Endothelial cell of umbilical vein (primary cell): ENCODE data around the gene CDK5RAP2. TPM values are rescaled to one million over a fixed set of nuclear protein-coding genes. Genes with fewer than 3 reads are reported as not detected.

Experiments
- BruUV-seq: library from RNA; stranded (reverse); fragments of 400-500 nt; replicated peaks from 2 replicates; lab custom pipeline; 2021; lab: Mats Ljungman, UMichigan
- CTCF ChIA-PET: fragments of 300-600, 350-600 bp; sonication (Branson Sonifier 250); formaldehyde crosslinking; loops from one replicate; lab custom pipeline; 2021; ENCODE audit warnings: antibody characterized with exemption, inconsistent platforms; lab: Charles Lee
- POLR2A ChIA-PET: fragments of 300-600, 350-600 bp; sonication (Branson Sonifier 250); formaldehyde crosslinking; loops from one replicate; lab custom pipeline; 2021; ENCODE audit warnings: antibody characterized with exemption, inconsistent platforms; lab: Charles Lee
- DNase-seq: peaks from one replicate; pipeline ENCODE4 v3.0.0-alpha.2; 2011; ENCODE audit warnings: low read depth, low spot score
- FAIRE-seq: peaks from 2 replicates; lab custom pipeline; 2011; peaks lifted over from hg19 to GRCh38; lab: Jason Lieb, UNC
- H2AFZ ChIP-seq: 2 replicates; pipeline ENCODE4 v1.6.0; 2012; ENCODE audit warnings: low read depth, low read length, control low read depth, inconsistent platforms
- H3K27ac ChIP-seq: 2 replicates; pipeline ENCODE4 v1.5.1; 2011; ENCODE audit warnings: low read depth, mild to moderate bottlenecking, control low read depth, low read length, moderate library complexity; ENCODE audit not compliant: insufficient read depth
- H3K27me3 ChIP-seq, 2 experiments: 2 replicates each; pipeline versions ENCODE4 v1.6.0 to v1.6.1; 2011; ENCODE audit warnings: low read length in 2 of 2, mixed read lengths in 1 of 2; ENCODE audit not compliant: control insufficient read depth in 2 of 2, insufficient read depth in 2 of 2
- H3K36me3 ChIP-seq, 2 experiments: 2 replicates in 1 of 2; 3 replicates in 1 of 2; pipeline ENCODE4 v1.5.1; 2011; ENCODE audit warnings: low read length in 2 of 2, mild to moderate bottlenecking in 1 of 2, moderate library complexity in 1 of 2; ENCODE audit not compliant: control insufficient read depth in 2 of 2, insufficient read depth in 2 of 2; ENCODE audit errors: extremely low read depth in 1 of 2
- H3K4me1 ChIP-seq: 3 replicates; pipeline ENCODE4 v1.5.1; 2011; ENCODE audit warnings: mild to moderate bottlenecking, low read length; ENCODE audit not compliant: control insufficient read depth, insufficient read depth; ENCODE audit errors: extremely low read depth
- H3K4me2 ChIP-seq: 2 replicates; pipeline ENCODE4 v1.6.1; 2011; ENCODE audit warnings: low read length, control low read depth, mixed read lengths; ENCODE audit not compliant: insufficient read depth
- H3K4me3 ChIP-seq, 3 experiments: fragments of 200-600 bp in 1 of 3; sonication (generic), shearing (Covaris generic) in 1 of 3; replicated peaks in 1 of 3; 2 replicates each; pipeline ENCODE4 v1.5.1; 2011 to 2016; ENCODE audit warnings: control low read depth in 3 of 3, low read length in 3 of 3, mild to moderate bottlenecking in 2 of 3, inconsistent platforms in 1 of 3, low read depth in 1 of 3, moderate library complexity in 1 of 3; ENCODE audit not compliant: insufficient read depth in 1 of 3
- H3K79me2 ChIP-seq: 2 replicates; pipeline ENCODE4 v1.6.0; 2012; ENCODE audit warnings: low read length, inconsistent platforms; ENCODE audit not compliant: control insufficient read depth, insufficient read depth
- H3K9ac ChIP-seq: replicated peaks from 2 replicates; pipeline ENCODE3; 2011; ENCODE audit warnings: low read length, control low read depth; ENCODE audit not compliant: insufficient read depth; ENCODE audit errors: extremely low read depth
- H3K9me1 ChIP-seq: replicated peaks from 3 replicates; pipeline ENCODE4 v1.6.0; 2011; ENCODE audit warnings: mild to moderate bottlenecking, low read length; ENCODE audit not compliant: control insufficient read depth, insufficient read depth; ENCODE audit errors: extremely low read depth
- H3K9me3 ChIP-seq: replicated peaks from 2 replicates; pipeline ENCODE4 v1.5.1; 2012; ENCODE audit warnings: low read length, inconsistent platforms; ENCODE audit not compliant: control insufficient read depth, insufficient read depth
- H4K20me1 ChIP-seq: replicated peaks from 2 replicates; pipeline ENCODE3; 2011; ENCODE audit warnings: mild to moderate bottlenecking, low read length; ENCODE audit not compliant: control insufficient read depth, insufficient read depth; ENCODE audit errors: extremely low read depth
- EZH2 ChIP-seq: IDR thresholded peaks from 2 replicates; pipeline ENCODE4 v1.6.1; 2012; ENCODE audit warnings: borderline replicate concordance, low read depth, mild to moderate bottlenecking, moderate library complexity, low read length, inconsistent platforms; ENCODE audit not compliant: severe bottlenecking
- FOS ChIP-seq: IDR thresholded peaks from 2 replicates; pipeline ENCODE4 v1.6.1; 2011; ENCODE audit warnings: mild to moderate bottlenecking, low read length, moderate library complexity, borderline replicate concordance; ENCODE audit not compliant: insufficient read depth
- GATA2 ChIP-seq: IDR thresholded peaks from 2 replicates; pipeline ENCODE4 v1.7.0; 2011; ENCODE audit warnings: low read depth, mild to moderate bottlenecking, moderate library complexity, mixed read lengths, low read length; ENCODE audit not compliant: insufficient read length, insufficient read depth
- JUN ChIP-seq: IDR thresholded peaks from 2 replicates; pipeline ENCODE4 v1.6.1; 2011; ENCODE audit warnings: borderline replicate concordance, low read depth; ENCODE audit not compliant: insufficient read length, insufficient read depth
- MAX ChIP-seq: IDR thresholded peaks from 2 replicates; pipeline ENCODE4 v1.6.1; 2011; ENCODE audit not compliant: insufficient read depth, insufficient read length
- MYC ChIP-seq: IDR thresholded peaks from one replicate; pipeline ENCODE4 v1.6.1; 2011; ENCODE audit warnings: mild to moderate bottlenecking, low read depth, low read length
- POLR2A ChIP-seq: IDR thresholded peaks from 2 replicates; pipeline ENCODE4 v1.6.1; 2012; ENCODE audit warnings: low read depth, mild to moderate bottlenecking, control low read depth, low read length
- POLR2AphosphoS5 ChIP-seq: IDR thresholded peaks from 2 replicates; pipeline ENCODE4 v1.6.1; 2012; ENCODE audit warnings: low read depth, mild to moderate bottlenecking, control low read depth, low read length, moderate library complexity; ENCODE audit not compliant: insufficient read depth
- dilution Hi-C: fragments of 300-500 bp; cut with MboI; formaldehyde crosslinking; loops from one replicate; pipeline ENCODE4 v1.15.0; 2019; ENCODE audit warnings: low sequenced_read_pairs; ENCODE audit not compliant: extremely low pct_ligation_motif_present
- intact Hi-C: fragments of 100-400 bp; cut with micrococcal nuclease; formaldehyde crosslinking; loops from one replicate; pipeline ENCODE4 v1.10.0; 2022
- polyA plus RNA-seq, 4 experiments: library from polyadenylated mRNA; depleted of rRNA in 3 of 4; stranded (reverse) in 3 of 4; unstranded in 1 of 4; fragments of >200 nt; gene quantifications; 2 replicates each; pipeline versions ENCODE4 v1.2.1 to v1.2.3, GENCODE V29; 2011 to 2012; ENCODE audit warnings: missing spikeins in 1 of 4
- total RNA-seq: library from RNA; stranded (reverse); gene quantifications from 2 replicates; pipeline ENCODE4 v1.2.3, GENCODE V29; 2021
- TF ChIP-seq, protein P1 (sequence below), 2 donors: IDR thresholded peaks; 1 replicate in 1 of 2; 2 replicates in 1 of 2; pipeline ENCODE4 v1.5.1; 2011; ENCODE audit warnings: low read length in 2 of 2, mild to moderate bottlenecking in 2 of 2, moderate library complexity in 2 of 2, control low read depth in 1 of 2, inconsistent platforms in 1 of 2, low read depth in 1 of 2; ENCODE audit not compliant: insufficient read depth in 1 of 2; ENCODE audit errors: extremely low read depth in 1 of 2

CDK5RAP2 gene
- total and polyA plus RNA-seq, 2 donors (not counting 3 experiments of a cell fraction or from before 2014, with no cell fraction given), result 17.5 to 56.7 TPM

- FAIRE-seq (no peak), DNase-seq (no peak)
- Histone ChIP-seq H3K9me1 (no peaks in the 10 kb centered on the region), H3K27ac (no peak overlapping the region), H3K4me3 (no peak overlapping the region), H2AFZ (no peak overlapping the region), H3K9ac (no peak overlapping the region), H4K20me1 (no peaks in the 10 kb centered on the region), H3K9me3 (no peaks in the 10 kb centered on the region), H3K27me3 (no peaks in the 10 kb centered on the region), H3K4me1 (no peaks in the 10 kb centered on the region), H3K79me2 (no peaks in the 10 kb centered on the region), H3K36me3 (peaks cover 0 to 3% of the 10 kb centered on the region in 2 experiments), H3K4me2 (no peak overlapping the region)
- no peak for TF ChIP-seq JUN
- no peak for TF ChIP-seq FOS
- no peak for TF ChIP-seq GATA2
- no peak for TF ChIP-seq POLR2AphosphoS5
- no peak for TF ChIP-seq MYC
- no peak for TF ChIP-seq MAX
- TF ChIP-seq EZH2, result no peak
- TF ChIP-seq, protein P1, sequence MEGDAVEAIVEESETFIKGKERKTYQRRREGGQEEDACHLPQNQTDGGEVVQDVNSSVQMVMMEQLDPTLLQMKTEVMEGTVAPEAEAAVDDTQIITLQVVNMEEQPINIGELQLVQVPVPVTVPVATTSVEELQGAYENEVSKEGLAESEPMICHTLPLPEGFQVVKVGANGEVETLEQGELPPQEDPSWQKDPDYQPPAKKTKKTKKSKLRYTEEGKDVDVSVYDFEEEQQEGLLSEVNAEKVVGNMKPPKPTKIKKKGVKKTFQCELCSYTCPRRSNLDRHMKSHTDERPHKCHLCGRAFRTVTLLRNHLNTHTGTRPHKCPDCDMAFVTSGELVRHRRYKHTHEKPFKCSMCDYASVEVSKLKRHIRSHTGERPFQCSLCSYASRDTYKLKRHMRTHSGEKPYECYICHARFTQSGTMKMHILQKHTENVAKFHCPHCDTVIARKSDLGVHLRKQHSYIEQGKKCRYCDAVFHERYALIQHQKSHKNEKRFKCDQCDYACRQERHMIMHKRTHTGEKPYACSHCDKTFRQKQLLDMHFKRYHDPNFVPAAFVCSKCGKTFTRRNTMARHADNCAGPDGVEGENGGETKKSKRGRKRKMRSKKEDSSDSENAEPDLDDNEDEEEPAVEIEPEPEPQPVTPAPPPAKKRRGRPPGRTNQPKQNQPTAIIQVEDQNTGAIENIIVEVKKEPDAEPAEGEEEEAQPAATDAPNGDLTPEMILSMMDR (IDR thresholded peaks at IDR 0.05; ENCODE audit: extremely low read depth in 1 of 2, insufficient read depth in 1 of 2, low read depth in 1 of 2, low read length in 2 of 2), result no peak
- no peak for TF ChIP-seq POLR2A
- no TSS peak for BruUV-seq
- ChIA-PET CTCF (no interaction called here), POLR2A (no interaction called here)
- intact Hi-C loops, result no loop called here
- dilution Hi-C loops, result no loop called here
Observed at GRCh38 chr9:120416781-120417427, 163.1 kb downstream of the CDK5RAP2 start.
